Neural cell (in vitro differentiated cells): ENCODE results near the gene ATE1. TPM values are rescaled to one million over a fixed set of nuclear protein-coding genes. Genes with fewer than 3 reads are reported as not detected.

Experiments
- H2AFZ ChIP-seq: fragments of 200-600, 300-800 bp; sonication (generic), shearing (Covaris generic); 2 replicates; pipeline ENCODE4 v1.6.0; 2014; ENCODE audit warnings: low read depth, mild to moderate bottlenecking, antibody characterized with exemption, low read length, moderate library complexity
- H3F3A ChIP-seq: fragments of 200-600 bp; shearing (Covaris generic); 2 replicates; pipeline ENCODE4 v1.6.1; 2016; ENCODE audit warnings: mild to moderate bottlenecking, moderate library complexity, mixed read lengths, antibody characterized with exemption, low read length; ENCODE audit not compliant: insufficient read depth, poor library complexity, severe bottlenecking
- H3K27ac ChIP-seq: fragments of 200-600, 300-800 bp; sonication (generic), shearing (Covaris generic); 2 replicates; pipeline ENCODE4 v1.5.1; 2014; ENCODE audit warnings: mild to moderate bottlenecking, low read length, moderate library complexity
- H3K27me3 ChIP-seq: fragments of 300-800, 200-600 bp; sonication (generic), shearing (Covaris generic); 2 replicates; pipeline ENCODE4 v1.6.0; 2014; ENCODE audit warnings: mild to moderate bottlenecking, low read depth, low read length, moderate library complexity; ENCODE audit not compliant: insufficient read depth
- H3K36me3 ChIP-seq: fragments of 300-800, 200-600 bp; sonication (generic), shearing (Covaris generic); 2 replicates; pipeline ENCODE4 v1.5.1; 2014; ENCODE audit warnings: mild to moderate bottlenecking, antibody characterized with exemption, low read length, moderate library complexity; ENCODE audit not compliant: insufficient read depth
- H3K4me2 ChIP-seq: fragments of 300-800, 200-600 bp; sonication (generic), shearing (Covaris generic); 2 replicates; pipeline ENCODE4 v1.6.0; 2014; ENCODE audit warnings: mild to moderate bottlenecking, low read length
- H3K4me3 ChIP-seq: fragments of 300-800, 200-600 bp; sonication (generic), shearing (Covaris generic); 2 replicates; pipeline ENCODE4 v1.5.1; 2014; ENCODE audit warnings: mild to moderate bottlenecking, low read length, moderate library complexity
- H3K79me2 ChIP-seq: fragments of 200-600 bp; shearing (Covaris generic); replicated peaks from 2 replicates; pipeline ENCODE4 v1.6.0; 2014; ENCODE audit warnings: mild to moderate bottlenecking, low read length, moderate library complexity; ENCODE audit not compliant: insufficient read depth
- H3K9ac ChIP-seq: fragments of 300-800, 200-600 bp; sonication (generic), shearing (Covaris generic); 2 replicates; pipeline ENCODE4 v1.6.1; 2016; ENCODE audit warnings: mild to moderate bottlenecking, low read length, mixed read lengths
- H3K9me2 ChIP-seq: fragments of 200-600 bp; shearing (Covaris generic); 2 replicates; pipeline ENCODE4 v1.6.1; 2016; ENCODE audit warnings: mild to moderate bottlenecking, low read length, mixed read lengths; ENCODE audit not compliant: insufficient read depth
- H3K9me3 ChIP-seq: fragments of 200-600, 300-800 bp; sonication (generic), shearing (Covaris generic); 2 replicates; pipeline ENCODE4 v1.6.1; 2016; ENCODE audit warnings: mild to moderate bottlenecking, mixed run types, low read length, moderate library complexity, mixed read lengths
- H4K20me1 ChIP-seq: fragments of 200-600 bp; shearing (Covaris generic); 2 replicates; pipeline ENCODE4 v1.6.1; 2016; ENCODE audit warnings: mild to moderate bottlenecking, mixed run types; ENCODE audit not compliant: insufficient read depth
- CTCF ChIP-seq: fragments of 450-650 bp; IDR thresholded peaks from 2 replicates; pipeline ENCODE4 v1.5.1; 2014; ENCODE audit warnings: antibody characterized with exemption, mild to moderate bottlenecking, moderate library complexity; ENCODE audit not compliant: poor library complexity, severe bottlenecking
- EP300 ChIP-seq: fragments of 450-650 bp; conservative IDR thresholded peaks from 2 replicates; pipeline ENCODE4 v1.6.1; 2014; ENCODE audit warnings: antibody characterized with exemption, mild to moderate bottlenecking, moderate library complexity; ENCODE audit not compliant: poor library complexity, severe bottlenecking
- EZH2 ChIP-seq: fragments of 200-600, 300-800 bp; shearing (Covaris generic), sonication (generic); IDR thresholded peaks from 2 replicates; pipeline ENCODE4 v1.6.1; 2014; ENCODE audit warnings: antibody characterized with exemption, low read length, borderline replicate concordance, mild to moderate bottlenecking; ENCODE audit not compliant: insufficient read depth, poor library complexity, severe bottlenecking
- MXI1 ChIP-seq: fragments of 450-650 bp; conservative IDR thresholded peaks from 2 replicates; pipeline ENCODE4 v1.6.1; 2014; ENCODE audit warnings: antibody characterized with exemption, mild to moderate bottlenecking; ENCODE audit not compliant: poor library complexity, severe bottlenecking
- POLR2AphosphoS5 ChIP-seq: IDR thresholded peaks from 2 replicates; pipeline ENCODE4 v1.6.1; 2012
- RAD21 ChIP-seq: fragments of 450-650 bp; conservative IDR thresholded peaks from 2 replicates; pipeline ENCODE4 v1.6.1; 2014; ENCODE audit warnings: antibody characterized with exemption, mild to moderate bottlenecking, moderate library complexity
- REST ChIP-seq: IDR thresholded peaks from 2 replicates; pipeline ENCODE4 v1.6.1; 2012; ENCODE audit warnings: borderline replicate concordance
- SMC3 ChIP-seq: fragments of 450-650 bp; conservative IDR thresholded peaks from 2 replicates; pipeline ENCODE4 v1.6.1; 2014; ENCODE audit warnings: antibody characterized with exemption, mild to moderate bottlenecking, moderate library complexity; ENCODE audit not compliant: poor library complexity
- TAF1 ChIP-seq: IDR thresholded peaks from 2 replicates; pipeline ENCODE4 v1.6.1; 2012; ENCODE audit warnings: low read depth
- polyA plus RNA-seq: library from polyadenylated mRNA; depleted of rRNA; stranded (reverse); fragments of >200 nt; gene quantifications from 2 replicates; pipeline ENCODE4 v1.2.3, GENCODE V29; 2014

ATE1 gene
- polyA plus RNA-seq, 1 donor from 2014 or later, result 23.7 TPM

GRCh38 chr10:121812031-121812430 lies 115.8 kb downstream of the ATE1 start:
- Histone ChIP-seq H3K36me3 (no peaks in the 10 kb centered on the region), H3K4me2 (no peak overlapping the region), H3K27ac (no peak overlapping the region), H3K27me3 (no peaks in the 10 kb centered on the region), H3K9me2 (no peaks in the 10 kb centered on the region), H2AFZ (no peak overlapping the region), H4K20me1 (no peaks in the 10 kb centered on the region), H3F3A (no peaks in the 10 kb centered on the region), H3K4me3 (no peak overlapping the region), H3K9ac (no peak overlapping the region), H3K79me2 (no peaks in the 10 kb centered on the region), H3K9me3 (no peaks in the 10 kb centered on the region)
- TF ChIP-seq SMC3 (no peak), POLR2AphosphoS5 (no peak), EP300 (no peak), CTCF (no peak), RAD21 (no peak), TAF1 (no peak), REST (no peak), MXI1 (no peak), EZH2 (no peak)

- H3K79me2 ChIP-seq, result no peaks in the 10 kb centered on the region
- H3K27me3 ChIP-seq, result no peaks in the 10 kb centered on the region
- TF ChIP-seq EZH2 (no peak), TAF1 (no peak), POLR2AphosphoS5 (no peak), RAD21 (no peak), REST (no peak), EP300 (no peak), SMC3 (no peak), MXI1 (no peak), CTCF (no peak)
- H3K4me2 ChIP-seq, result no peak overlapping the region
- no peak overlapping the region for H3K27ac ChIP-seq
- no peak overlapping the region for H3K9ac ChIP-seq
- no peaks in the 10 kb centered on the region for H4K20me1 ChIP-seq
- H3K4me3 ChIP-seq, result no peak overlapping the region
- no peaks in the 10 kb centered on the region for H3F3A ChIP-seq
- H3K9me2 ChIP-seq, result no peaks in the 10 kb centered on the region
- no peak overlapping the region for H2AFZ ChIP-seq
- no peaks in the 10 kb centered on the region for H3K36me3 ChIP-seq
- no peaks in the 10 kb centered on the region for H3K9me3 ChIP-seq
Observed at GRCh38 chr10:121811386-121811785, 116.4 kb downstream of the ATE1 start.
